IMR-90 (cell line): ENCODE measurements around the gene MROH2A. TPM values are rescaled to one million over a fixed set of nuclear protein-coding genes. Genes with fewer than 3 reads are reported as not detected.

Experiments
- ATAC-seq: fragments of 200-7000 bp; cut with Tn5 transposase; 2 replicates; pipeline ENCODE4 v1.9.1; 2020; ENCODE audit warnings: low read depth, mild to moderate bottlenecking, moderate library complexity
- BruUV-seq: library from RNA; stranded (reverse); fragments of 400-500 nt; replicated peaks from 2 replicates; lab custom pipeline; 2021; lab: Mats Ljungman, UMichigan
- CTCF ChIA-PET: fragments of 300-600 bp; formaldehyde crosslinking; extraction: SDS; loops from one replicate; lab custom pipeline; 2021; ENCODE audit warnings: antibody characterized with exemption; lab: Yijun Ruan, JAX
- POLR2A ChIA-PET: fragments of 300-600 bp; sonication (Branson Sonifier 250); formaldehyde crosslinking; loops from one replicate; lab custom pipeline; 2022; ENCODE audit warnings: antibody characterized with exemption; ENCODE audit not compliant: unreplicated experiment; lab: Charles Lee
- DNase-seq: peaks from one replicate; pipeline ENCODE4 v3.0.0; 2013
- H2AFZ ChIP-seq: replicated peaks from 2 replicates; pipeline ENCODE3; 2013; ENCODE audit warnings: low read length, mild to moderate bottlenecking; ENCODE audit not compliant: poor library complexity
- H2AK5ac ChIP-seq: 2 replicates; pipeline ENCODE4 v1.6.1; 2013; ENCODE audit warnings: low read depth, low read length, inconsistent platforms
- H2AK9ac ChIP-seq: replicated peaks from 2 replicates; pipeline ENCODE3; 2013; ENCODE audit warnings: mild to moderate bottlenecking, low read depth, low read length, moderate library complexity; ENCODE audit not compliant: poor library complexity
- H2BK120ac ChIP-seq: 2 replicates; pipeline ENCODE4 v1.6.1; 2013; ENCODE audit warnings: low read depth, low read length, inconsistent platforms
- H2BK15ac ChIP-seq: 3 replicates; pipeline ENCODE4 v1.6.1; 2013; ENCODE audit warnings: low read depth, low read length, inconsistent platforms
- H2BK20ac ChIP-seq: 2 replicates; pipeline ENCODE4 v1.6.1; 2013; ENCODE audit warnings: low read depth, mild to moderate bottlenecking, inconsistent platforms, low read length, moderate library complexity
- H2BK5ac ChIP-seq: 2 replicates; pipeline ENCODE4 v1.6.1; 2013; ENCODE audit warnings: mild to moderate bottlenecking, low read depth, low read length, inconsistent platforms; ENCODE audit not compliant: poor library complexity, severe bottlenecking
- H3K14ac ChIP-seq: replicated peaks from 2 replicates; pipeline ENCODE4 v1.6.1; 2013; ENCODE audit warnings: low read depth, low read length, inconsistent platforms
- H3K18ac ChIP-seq: 2 replicates; pipeline ENCODE4 v1.6.1; 2013; ENCODE audit warnings: low read depth, low read length, control low read depth
- H3K23ac ChIP-seq: 2 replicates; pipeline ENCODE4 v1.6.1; 2013; ENCODE audit warnings: low read depth, low read length, inconsistent platforms
- H3K27ac ChIP-seq: 2 replicates; pipeline ENCODE4 v1.5.1; 2013; ENCODE audit warnings: mild to moderate bottlenecking, control low read depth, low read length; ENCODE audit not compliant: insufficient read depth
- H3K27me3 ChIP-seq: 2 replicates; pipeline ENCODE4 v1.6.1; 2013; ENCODE audit warnings: low read length; ENCODE audit not compliant: control insufficient read depth, insufficient read depth
- H3K36me3 ChIP-seq: 2 replicates; pipeline ENCODE4 v1.6.1; 2013; ENCODE audit warnings: low read length, mixed read lengths; ENCODE audit not compliant: control insufficient read depth, insufficient read depth
- H3K4ac ChIP-seq: 2 replicates; pipeline ENCODE4 v1.6.1; 2013; ENCODE audit warnings: low read depth, low read length, inconsistent platforms
- H3K4me1 ChIP-seq: 2 replicates; pipeline ENCODE4 v1.6.1; 2013; ENCODE audit warnings: low read length, mixed read lengths; ENCODE audit not compliant: control insufficient read depth, insufficient read depth
- H3K4me2 ChIP-seq: 2 replicates; pipeline ENCODE4 v1.6.1; 2013; ENCODE audit warnings: low read depth, mild to moderate bottlenecking, control low read depth, low read length, moderate library complexity
- H3K4me3 ChIP-seq: 2 replicates; pipeline ENCODE4 v1.5.1; 2013; ENCODE audit warnings: low read depth, mild to moderate bottlenecking, control low read depth, low read length, moderate library complexity; ENCODE audit not compliant: insufficient read depth
- H3K56ac ChIP-seq: 2 replicates; pipeline ENCODE4 v1.6.1; 2013; ENCODE audit warnings: low read length, inconsistent platforms; ENCODE audit not compliant: insufficient read depth; ENCODE audit errors: extremely low read depth
- H3K79me1 ChIP-seq, 2 experiments: 2 replicates each; pipeline ENCODE4 v1.6.1; 2013; ENCODE audit warnings: low read length in 2 of 2, inconsistent platforms in 1 of 2, low read depth in 1 of 2
- H3K9ac ChIP-seq: 2 replicates; pipeline ENCODE4 v1.6.1; 2013; ENCODE audit warnings: low read depth, low read length, control low read depth
- H3K9me1 ChIP-seq: 2 replicates; pipeline ENCODE4 v1.6.1; 2013; ENCODE audit warnings: low read length, inconsistent platforms; ENCODE audit not compliant: insufficient read depth
- H3K9me3 ChIP-seq: 2 replicates; pipeline ENCODE4 v1.6.1; 2013; ENCODE audit warnings: low read length; ENCODE audit not compliant: control insufficient read depth, insufficient read depth
- H4K20me1 ChIP-seq: 2 replicates; pipeline ENCODE4 v1.6.1; 2013; ENCODE audit warnings: low read length, inconsistent platforms; ENCODE audit not compliant: insufficient read depth
- H4K5ac ChIP-seq: 2 replicates; pipeline ENCODE4 v1.6.1; 2013; ENCODE audit warnings: mild to moderate bottlenecking, low read depth, low read length, control low read depth
- H4K8ac ChIP-seq, 2 experiments: 2 replicates each; pipeline ENCODE4 v1.6.1; 2013; ENCODE audit warnings: low read depth in 2 of 2, low read length in 2 of 2, control low read depth in 1 of 2, inconsistent platforms in 1 of 2
- H4K91ac ChIP-seq: 2 replicates; pipeline ENCODE4 v1.6.1; 2013; ENCODE audit warnings: low read depth, low read length, inconsistent platforms; ENCODE audit not compliant: insufficient read depth
- BHLHE40 ChIP-seq: fragments of 150-350 bp; IDR thresholded peaks from 2 replicates; pipeline ENCODE4 v1.6.1; 2016; ENCODE audit warnings: mild to moderate bottlenecking, low read depth, low read length
- CEBPB ChIP-seq: IDR thresholded peaks from 2 replicates; pipeline ENCODE4 v1.6.1; 2012; ENCODE audit warnings: low read depth, low read length, improper control_type of control experiment
- CHD1 ChIP-seq: IDR thresholded peaks from 2 replicates; pipeline ENCODE4 v1.6.1; 2012; ENCODE audit warnings: low read depth, low read length, improper control_type of control experiment
- CTCF ChIP-seq: conservative IDR thresholded peaks from 2 replicates; pipeline ENCODE4 v1.5.1; 2012; ENCODE audit warnings: mild to moderate bottlenecking, low read depth, low read length, improper control_type of control experiment
- ELK1 ChIP-seq: fragments of 150-350 bp; IDR thresholded peaks from 2 replicates; pipeline ENCODE4 v1.6.1; 2016; ENCODE audit warnings: low read depth, mild to moderate bottlenecking, low read length, moderate library complexity, borderline replicate concordance
- FOS ChIP-seq: fragments of 150-350 bp; IDR thresholded peaks from 2 replicates; pipeline ENCODE4 v1.6.1; 2016; ENCODE audit warnings: low read depth, low read length
- MAFK ChIP-seq: IDR thresholded peaks from 2 replicates; pipeline ENCODE4 v1.6.1; 2012; ENCODE audit warnings: low read depth, low read length, improper control_type of control experiment
- NFE2L2 ChIP-seq: fragments of 150-350 bp; IDR thresholded peaks from 2 replicates; pipeline ENCODE4 v1.6.1; 2016; ENCODE audit warnings: low read depth, mild to moderate bottlenecking, low read length
- POLR2A ChIP-seq: IDR thresholded peaks from 2 replicates; pipeline ENCODE4 v1.6.1; 2012; ENCODE audit warnings: mild to moderate bottlenecking, low read depth, low read length
- RAD21 ChIP-seq: IDR thresholded peaks from 2 replicates; pipeline ENCODE4 v1.6.1; 2012; ENCODE audit warnings: low read length, improper control_type of control experiment
- RCOR1 ChIP-seq: IDR thresholded peaks from 2 replicates; pipeline ENCODE4 v1.6.1; 2012; ENCODE audit warnings: mild to moderate bottlenecking, low read length, improper control_type of control experiment; ENCODE audit not compliant: insufficient replicate concordance
- SMC3 ChIP-seq: fragments of 150-350 bp; IDR thresholded peaks from 2 replicates; pipeline ENCODE4 v1.6.1; 2016; ENCODE audit warnings: low read depth, mild to moderate bottlenecking, antibody characterized with exemption, low read length, moderate library complexity
- USF2 ChIP-seq: fragments of 150-350 bp; IDR thresholded peaks from 2 replicates; pipeline ENCODE4 v1.6.1; 2017; ENCODE audit warnings: mild to moderate bottlenecking, antibody characterized with exemption, low read length, low read depth
- whole genome bisulfite sequencing, 2 experiments: methylation state at CpG; one replicate each; pipeline versions ENCODE4 v1.1.5 to v1.1.7; 2013; ENCODE audit warnings: missing lambda C conversion rate in 2 of 2; ENCODE audit not compliant: insufficient read length in 1 of 2; ENCODE audit errors: extremely low coverage in 2 of 2; 5-methylcytosine and 5-hydroxymethylcytosine counted together
- dilution Hi-C: fragments of 300-500 bp; cut with HindIII; formaldehyde crosslinking; loops from one replicate; pipeline ENCODE4 v1.14.3; 2018; ENCODE audit warnings: low sequenced_read_pairs; ENCODE audit not compliant: unreplicated experiment
- in situ Hi-C: fragments of 300-500 bp; cut with MboI; formaldehyde crosslinking; loops from 3 replicates; pipeline ENCODE4 v1.14.3; 2019; ENCODE audit warnings: low sequenced_read_pairs, inconsistent platforms, mixed read lengths
- intact Hi-C: fragments of 100-400 bp; cut with micrococcal nuclease; formaldehyde crosslinking; loops from 2 replicates; pipeline ENCODE4 v1.10.0; 2022
- polyA plus RNA-seq, 3 experiments: library from polyadenylated mRNA; depleted of rRNA; stranded (reverse); fragments of >200 nt; gene quantifications; 2 replicates each; pipeline ENCODE4 v1.2.3, GENCODE V29; 2012; ENCODE audit warnings: low replicate concordance in 1 of 3
- total RNA-seq: library from RNA; depleted of rRNA; stranded (reverse); fragments of >200 nt; gene quantifications from 2 replicates; pipeline ENCODE4 v1.2.3, GENCODE V29; 2012

Gene MROH2A
- total and polyA plus RNA-seq, 2 of the 4 experiments (the other 2 are of a cell fraction), result not detected

GRCh38 chr2:233832869-233833311 is 54.8 kb downstream of the MROH2A start:
- no peaks in the 10 kb centered on the region for H3K9me1 ChIP-seq
- H3K4me3 ChIP-seq, result no peak overlapping the region
- peak; percentile 73 for ATAC-seq
- dilution Hi-C loops, result no loop called here
- no peak overlapping the region for H4K91ac ChIP-seq
- no peaks in the 10 kb centered on the region; the same call in 1 of the 2 replicates for H3K36me3 ChIP-seq
- no peak overlapping the region for H2BK5ac ChIP-seq
- H3K79me1 ChIP-seq, result peaks cover 17 to 38% of the 10 kb centered on the region in 2 experiments
- H3K56ac ChIP-seq, result no peak overlapping the region
- no peak overlapping the region for H2BK15ac ChIP-seq
- intact Hi-C loops, result loop anchor here (1.0 kb wide), 1 partner anchor 384 kb away; no protein-coding TSS in a partner anchor
- ChIA-PET POLR2A (no interaction called here), CTCF (interaction anchor here (0.8 to 1.7 kb wide), 2 partner anchors 13 to 384 kb away, joined by 3 to 4 read pairs; no protein-coding TSS in a partner anchor)
- H3K4ac ChIP-seq, result no peak overlapping the region
- no peak overlapping the region for H2BK120ac ChIP-seq
- no peak overlapping the region for H3K9ac ChIP-seq
- H3K18ac ChIP-seq, result no peak overlapping the region
- no peak overlapping the region for H2AK5ac ChIP-seq
- H2BK20ac ChIP-seq, result no peak overlapping the region
- H3K9me3 ChIP-seq, result no peaks in the 10 kb centered on the region
- H2AK9ac ChIP-seq, result peak overlapping the region; percentile 31
- H3K27ac ChIP-seq, result 0 out of 2 replicates have a peak overlapping the region, but pooled peaks have one; percentile 8
- in situ Hi-C loops, result loop anchor here (25.0 kb wide), 1 partner anchor 371 kb away; no protein-coding TSS in a partner anchor
- H4K8ac ChIP-seq, result peak overlapping the region in 1 of 2 experiments; percentile 22; a peak in 1 of 4 replicates
- H3K27me3 ChIP-seq, result no peaks in the 10 kb centered on the region
- H3K23ac ChIP-seq, result no peak overlapping the region
- no peak overlapping the region for H3K14ac ChIP-seq
- H3K4me2 ChIP-seq, result no peak overlapping the region
- TF ChIP-seq NFE2L2, result no peak
- TF ChIP-seq USF2, result no peak
- TF ChIP-seq RCOR1, result no peak
- no peak for TF ChIP-seq POLR2A
- TF ChIP-seq MAFK, result no peak
- TF ChIP-seq ELK1, result no peak
- TF ChIP-seq CTCF, result peak; percentile 50
- TF ChIP-seq RAD21, result peak; percentile 51
- TF ChIP-seq CHD1, result no peak
- no peak for TF ChIP-seq SMC3
- no peak for TF ChIP-seq CEBPB
- TF ChIP-seq BHLHE40, result no peak
- no peak for TF ChIP-seq FOS
- H2AFZ ChIP-seq, result peak overlapping the region; percentile 57
- WGBS, 2 experiments, result 30% methylated on average over 4 of the region's 7 CpGs; no CpG with 5 or more reads in 1 of the 2 experiments
- no TSS peak for BruUV-seq
- no peaks in the 10 kb centered on the region; the same call in 1 of the 2 replicates for H4K20me1 ChIP-seq
- H4K5ac ChIP-seq, result 0 out of 2 replicates have a peak overlapping the region, but pooled peaks have one; percentile 21
- H3K4me1 ChIP-seq, result peaks cover 3% of the 10 kb centered on the region
- peak; percentile 73 for DNase-seq
